ENCODE data around the gene PLK1.
"Not testable (repeated sequence)": the region's sequence is repeated elsewhere in the genome, so short reads cannot be mapped to it uniquely, and the experiment has no call there.

The PLK1 gene

DNA sequence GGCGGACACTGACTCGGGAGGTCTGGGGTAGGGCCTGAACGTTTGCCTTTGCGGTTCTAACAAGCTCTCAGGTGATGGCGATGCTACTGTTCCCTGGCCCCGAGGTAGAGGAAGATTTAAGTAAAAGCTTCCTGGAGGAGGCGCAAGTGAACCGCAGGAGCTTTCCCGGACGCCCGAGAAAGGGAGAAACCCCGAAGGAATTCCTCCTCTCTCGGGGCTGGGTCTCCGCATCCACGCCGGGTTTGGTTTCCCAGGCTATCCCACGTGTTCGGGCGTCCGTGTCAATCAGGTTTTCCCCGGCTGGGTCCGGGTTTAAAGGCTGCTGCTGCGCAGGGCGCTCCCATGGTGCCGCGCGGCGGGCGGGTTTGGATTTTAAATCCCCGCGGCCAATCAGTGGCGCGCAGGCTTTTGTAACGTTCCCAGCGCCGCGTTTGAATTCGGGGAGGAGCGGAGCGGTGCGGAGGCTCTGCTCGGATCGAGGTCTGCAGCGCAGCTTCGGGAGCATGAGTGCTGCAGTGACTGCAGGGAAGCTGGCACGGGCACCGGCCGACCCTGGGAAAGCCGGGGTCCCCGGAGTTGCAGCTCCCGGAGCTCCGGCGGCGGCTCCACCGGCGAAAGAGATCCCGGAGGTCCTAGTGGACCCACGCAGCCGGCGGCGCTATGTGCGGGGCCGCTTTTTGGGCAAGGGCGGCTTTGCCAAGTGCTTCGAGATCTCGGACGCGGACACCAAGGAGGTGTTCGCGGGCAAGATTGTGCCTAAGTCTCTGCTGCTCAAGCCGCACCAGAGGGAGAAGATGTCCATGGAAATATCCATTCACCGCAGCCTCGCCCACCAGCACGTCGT, at the start of gene PLK1:
PLK1 (plus strand) TSS at position 460 of the 844 bp plus-strand sequence; CDS start at position 504, 44 bp downstream.
- DNase-seq: peak; percentile 71

DNA sequence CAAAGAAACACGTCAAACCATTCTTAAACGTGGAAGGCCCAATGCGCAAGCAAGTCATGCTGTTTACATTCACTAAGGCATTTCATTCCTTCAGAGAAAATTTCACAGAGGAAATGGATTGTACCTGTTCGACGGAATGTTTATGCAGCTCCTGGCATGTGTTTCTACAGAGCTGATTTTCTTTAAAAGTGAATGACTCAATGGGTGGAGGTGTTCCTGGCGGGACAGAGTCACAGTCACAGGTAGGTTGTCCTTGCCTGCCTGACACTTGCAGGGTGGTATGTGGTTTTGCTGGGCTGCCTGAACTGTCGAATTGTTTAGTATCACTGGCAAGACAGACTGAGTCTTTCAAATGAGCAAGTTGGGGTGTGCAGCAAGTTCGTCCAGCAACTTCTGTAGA, 49.2 kb upstream of the PLK1 start:
- DNase-seq: no peak

DNA sequence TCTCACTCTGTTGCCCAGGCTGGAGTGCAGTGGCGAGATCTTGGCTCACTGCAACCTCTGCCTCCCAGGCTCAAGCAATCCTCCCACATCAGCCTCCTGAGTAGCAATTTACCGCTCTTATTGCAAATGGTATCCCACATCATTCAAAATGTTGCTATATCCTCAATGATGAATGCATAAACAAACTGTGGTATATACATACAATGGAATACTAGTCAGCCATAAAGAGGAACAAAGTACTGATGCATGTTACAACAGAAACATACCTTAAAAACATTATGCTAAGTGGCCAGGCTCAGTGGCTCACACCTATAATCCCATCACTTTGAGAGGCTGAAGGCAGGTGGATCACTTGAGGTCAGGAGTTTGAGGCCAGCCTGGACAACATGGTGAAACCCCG, 46.8 kb upstream of the PLK1 start:
- DNase-seq: not testable (repeated sequence)

DNA sequence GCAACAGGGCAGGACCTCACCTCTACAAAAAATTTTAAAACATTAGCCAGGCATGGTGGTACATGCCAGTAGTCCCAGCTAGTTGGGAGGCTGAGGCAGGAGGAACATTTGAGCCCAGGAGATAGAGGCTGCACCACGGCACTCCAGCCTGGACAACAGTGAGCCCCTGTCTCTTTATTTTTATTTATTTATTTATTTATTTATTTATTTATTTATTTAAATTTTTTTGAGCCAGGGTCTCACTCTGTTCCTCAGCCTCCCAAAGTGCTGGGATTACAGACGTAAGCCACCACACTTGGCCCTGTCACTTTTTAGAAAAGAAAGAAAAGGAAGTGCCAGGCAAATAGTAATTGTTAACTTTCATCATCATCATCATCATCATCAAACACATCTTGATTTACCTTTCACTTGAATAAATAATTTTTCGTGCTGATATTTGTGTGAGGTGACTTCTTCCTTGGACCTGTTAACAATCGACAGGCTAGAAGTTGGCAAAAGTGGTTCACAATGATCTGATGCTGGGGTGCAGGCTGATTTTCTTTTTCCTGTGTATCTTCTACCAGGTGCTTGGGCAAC, 44.1 kb upstream of the PLK1 start:
- DNase-seq: no peak

DNA sequence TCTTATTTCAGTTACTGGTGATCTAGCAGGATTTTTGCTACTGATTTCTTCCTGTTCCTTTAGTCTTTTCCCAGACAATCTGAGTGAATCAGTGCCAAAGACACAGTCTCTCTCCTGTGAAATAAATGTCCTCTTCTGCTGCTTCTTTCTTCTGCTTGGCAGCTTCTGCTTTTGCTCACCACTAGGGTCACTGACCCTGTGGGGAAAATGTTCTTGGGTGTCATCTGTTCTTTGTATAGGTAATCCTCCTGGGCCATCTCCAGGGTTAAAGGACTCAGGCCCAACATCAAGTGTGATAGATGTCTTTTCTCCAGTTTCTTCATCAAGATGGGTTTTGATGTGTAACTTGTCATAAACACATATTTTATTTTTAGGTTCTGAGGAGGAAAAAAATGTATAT, 42.7 kb upstream of the PLK1 start:
- DNase-seq: no peak

DNA sequence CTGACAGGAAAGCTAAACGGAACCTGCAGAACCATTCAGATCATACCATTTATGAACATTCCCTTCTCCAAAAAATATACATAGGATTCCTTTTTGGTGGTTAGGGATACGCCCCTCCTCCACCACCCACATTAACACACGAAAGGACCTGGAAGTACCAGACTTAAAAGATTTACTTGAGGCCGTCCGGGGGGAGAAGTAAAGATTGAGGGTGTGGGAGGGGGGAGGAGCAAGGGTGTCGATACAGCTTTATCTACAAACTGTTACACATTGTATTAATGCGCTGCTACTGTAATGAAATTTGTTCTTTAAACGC, 38.1 kb upstream of the PLK1 start:
- DNase-seq: no peak

DNA sequence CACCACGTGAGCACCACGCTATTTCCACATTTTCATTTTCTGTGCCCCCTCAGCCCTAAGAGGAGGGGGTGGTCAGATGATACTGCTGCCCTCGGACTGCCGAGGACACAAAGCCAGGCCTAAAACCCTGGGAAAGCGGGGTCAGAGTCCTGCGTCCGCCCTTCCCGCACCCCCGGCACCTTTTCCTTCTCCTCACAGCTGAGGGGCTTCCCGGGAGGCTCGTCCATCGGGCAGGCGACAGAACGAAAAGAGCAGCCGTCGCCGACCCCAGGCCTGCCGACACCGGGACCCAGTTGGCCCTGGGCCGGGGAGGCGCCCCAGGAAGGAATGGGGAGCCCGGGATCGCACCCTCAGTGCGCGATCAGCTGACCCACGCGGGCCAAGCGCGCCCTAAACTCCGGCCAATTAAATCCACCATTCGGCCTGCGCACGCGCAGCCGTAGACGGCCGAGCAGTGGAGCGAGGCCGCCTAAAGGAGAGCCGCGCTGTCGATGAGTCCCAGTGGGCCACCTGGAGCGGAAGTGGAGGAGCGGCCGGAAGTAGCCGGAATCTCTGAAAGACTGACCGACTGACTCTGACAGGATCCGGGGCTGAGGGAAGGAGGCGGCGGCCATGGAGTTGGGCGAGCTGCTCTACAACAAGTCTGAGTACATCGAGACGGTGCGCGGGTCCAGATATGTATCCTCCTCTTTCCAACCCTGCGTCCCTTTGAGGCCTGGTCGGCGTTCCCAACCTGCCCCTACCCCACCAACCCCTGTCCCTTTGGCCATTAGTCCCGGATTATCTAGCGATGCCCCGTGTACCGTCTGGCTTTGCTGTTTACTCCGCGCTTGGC, 37.5 kb upstream of the PLK1 start, which contains the start of the genes DCTN5 and PALB2:
DCTN5 (plus strand) TSS at position 536 of the 835 bp plus-strand sequence; CDS start at position 613, 77 bp downstream.
PALB2 (minus strand) TSS at position 380 of the 835 bp plus-strand sequence; CDS start at position 227, 153 bp downstream.
- peak; percentile 89 for DNase-seq

DNA sequence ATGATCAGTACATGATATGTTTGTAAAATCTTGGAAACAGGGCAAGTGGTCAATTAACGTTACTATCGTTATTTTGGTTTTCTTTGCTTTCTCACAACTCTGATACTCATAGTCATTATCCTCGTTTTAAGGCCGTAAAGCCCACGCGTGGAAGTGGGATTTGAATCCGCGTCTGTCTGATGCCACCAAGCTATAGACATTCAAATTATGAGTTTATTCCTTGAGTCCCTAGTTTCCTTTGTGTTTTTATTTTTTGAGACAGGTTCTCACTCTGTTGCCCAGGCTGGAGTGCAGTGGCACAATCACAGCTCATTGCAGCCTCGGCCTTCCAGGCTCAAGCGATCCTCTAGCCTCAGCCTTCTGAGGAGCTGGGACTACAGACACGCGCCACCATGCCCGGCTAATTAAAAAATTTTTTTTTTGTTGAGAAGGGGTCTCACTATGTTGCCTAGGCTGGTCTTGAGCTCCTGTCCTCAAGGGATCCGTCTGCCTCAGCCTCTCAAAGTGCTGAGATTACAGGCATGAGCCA, 36.4 kb upstream of the PLK1 start:
- DNase-seq: no peak

DNA sequence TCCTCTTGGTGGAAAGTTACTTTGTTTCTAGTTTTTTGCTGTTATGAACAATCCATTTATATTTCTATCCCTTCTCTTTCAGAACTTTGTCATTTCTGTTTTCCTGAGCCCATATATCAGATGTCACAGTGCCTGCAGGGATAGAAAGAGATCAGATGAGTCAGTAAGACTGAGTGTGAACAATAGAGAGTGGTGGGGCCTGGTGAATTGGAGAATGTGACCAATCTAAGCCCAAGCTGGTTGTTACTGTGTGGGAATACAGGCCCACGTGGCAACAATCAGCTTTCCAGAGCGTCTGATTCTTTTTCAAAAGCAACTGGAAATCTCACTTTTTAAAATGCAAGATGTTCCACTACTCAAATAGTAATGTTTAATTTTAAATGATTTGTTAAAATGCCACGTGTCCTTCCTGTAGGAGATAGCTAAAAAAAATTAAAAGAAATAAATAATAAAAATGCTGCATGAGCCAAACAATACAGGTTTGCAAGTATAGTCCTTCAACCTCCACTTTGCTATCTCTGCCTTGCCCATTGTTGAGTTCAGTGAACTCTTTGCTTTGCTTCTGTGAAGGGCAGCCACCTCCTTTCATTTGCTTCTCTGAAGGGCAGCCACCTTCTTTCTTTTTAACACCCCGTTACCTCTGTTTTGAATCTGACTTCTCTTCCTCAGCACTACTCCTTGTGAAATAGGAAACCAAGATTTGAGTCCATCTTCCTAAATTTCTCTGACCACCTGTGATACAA, 27.8 kb upstream of the PLK1 start:
- no peak for DNase-seq

DNA sequence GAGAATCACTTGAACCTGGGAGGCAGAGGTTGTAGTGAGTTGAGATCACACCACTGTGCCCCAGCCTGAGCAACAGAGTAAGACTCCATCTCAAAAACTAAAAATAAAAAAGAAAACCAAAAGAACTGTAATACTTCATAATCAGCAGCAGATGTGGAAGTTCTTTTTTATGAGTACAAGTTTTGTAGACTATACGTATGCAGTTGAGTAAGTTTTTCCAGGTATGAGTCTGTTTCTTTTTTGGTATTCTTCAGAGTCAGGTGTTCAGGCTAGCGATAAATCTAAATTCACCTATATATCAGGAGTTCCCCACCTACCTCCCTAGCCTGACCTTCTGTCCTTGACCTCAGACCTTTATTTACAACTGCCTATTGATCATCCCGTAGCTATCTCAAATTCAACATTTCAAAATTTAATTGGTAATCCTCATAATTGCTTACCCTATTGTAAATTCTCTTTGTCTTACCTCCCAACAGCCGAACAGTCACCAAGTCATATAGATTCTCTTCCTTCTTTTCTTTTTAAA, 26.7 kb upstream of the PLK1 start:
- no peak for DNase-seq

DNA sequence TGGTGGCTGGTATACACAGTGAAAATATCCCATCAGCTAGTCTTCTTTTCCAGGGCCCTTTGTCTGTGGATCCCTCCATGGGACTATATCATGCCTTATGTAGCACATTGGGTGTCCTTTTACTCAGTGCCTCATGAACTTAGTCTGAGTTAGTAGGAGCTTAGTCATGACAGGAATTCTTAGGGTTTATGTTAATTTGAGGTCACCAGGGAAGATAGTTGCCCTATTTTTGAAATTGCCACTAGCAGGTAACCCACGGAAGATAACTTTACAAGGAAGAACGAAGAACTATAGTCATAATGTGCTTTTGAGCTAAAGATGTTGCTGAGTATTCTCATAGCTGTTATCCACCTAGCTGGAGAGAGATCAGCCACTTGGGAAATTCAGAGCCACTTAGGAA, 14.8 kb upstream of the PLK1 start:
- DNase-seq: no peak

DNA sequence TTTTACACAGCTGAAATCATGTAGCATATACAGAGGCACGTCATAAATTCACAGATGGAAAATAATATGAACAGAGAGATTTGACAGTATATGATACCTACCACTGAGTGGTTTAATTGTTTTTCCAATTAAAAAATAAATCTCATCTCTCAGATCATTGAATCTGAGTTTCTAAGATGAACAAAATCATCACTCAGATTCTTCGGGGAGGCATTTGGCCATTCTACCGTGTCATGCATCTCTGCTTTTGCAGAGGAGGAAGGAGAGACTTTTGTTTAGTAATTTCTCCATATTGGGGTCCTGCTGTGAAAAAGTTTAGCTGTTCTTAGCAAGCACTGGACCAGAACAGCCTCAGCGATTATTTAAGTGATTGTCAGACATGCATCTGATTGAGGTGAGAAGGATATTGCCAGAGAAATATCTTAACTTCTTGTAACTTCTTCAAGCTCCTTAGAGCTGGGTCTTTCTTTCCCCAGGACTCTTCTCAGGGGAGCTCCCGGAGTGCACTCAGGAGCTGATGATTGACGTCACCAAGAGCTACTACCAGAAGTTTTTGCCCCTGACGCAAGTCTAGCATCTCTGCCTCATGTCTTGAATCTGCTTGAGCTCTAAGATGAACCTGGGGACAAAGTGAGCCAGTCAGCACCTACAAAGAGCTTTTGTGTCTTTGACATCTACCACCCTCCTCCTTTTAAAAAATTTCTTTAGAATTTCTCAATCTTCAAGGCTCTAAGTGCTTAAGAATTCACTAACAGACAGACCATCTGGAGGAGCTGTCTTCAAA, 11.9 kb upstream of the PLK1 start:
- no peak for DNase-seq

DNA sequence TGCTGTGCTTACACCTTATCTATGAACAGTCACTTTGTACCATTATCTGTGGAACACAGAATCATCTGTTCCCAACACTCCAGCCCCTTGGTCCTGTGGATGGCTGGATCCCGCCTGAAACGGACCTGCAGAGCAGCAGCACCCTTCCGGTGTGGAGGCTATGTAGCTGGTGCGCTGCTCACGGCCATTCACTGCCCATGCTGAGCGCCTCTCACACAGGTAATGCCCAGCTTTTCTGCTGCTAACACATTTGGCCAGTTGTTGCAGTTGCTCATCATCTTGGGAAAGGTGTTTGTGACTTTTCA, 11.4 kb upstream of the PLK1 start:
- no peak for DNase-seq

DNA sequence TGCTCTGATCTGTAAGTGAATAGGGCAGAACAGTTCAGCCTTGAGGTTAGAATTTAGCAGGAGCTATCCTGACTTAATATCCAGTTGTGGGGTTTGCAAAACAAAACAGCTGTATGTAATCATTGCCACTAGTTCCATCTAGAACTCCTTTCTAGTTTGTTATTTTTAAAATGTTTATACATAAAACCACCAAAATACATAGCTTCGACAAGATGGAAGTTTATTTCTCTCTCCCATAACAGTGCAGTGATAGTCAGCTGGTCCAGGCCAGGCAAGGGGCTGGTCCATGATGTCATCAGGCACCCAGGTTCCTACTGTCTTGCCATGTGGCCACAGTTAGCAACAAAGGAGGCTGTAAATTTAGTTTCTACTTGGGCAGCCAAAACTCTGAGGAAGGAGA, 10.5 kb upstream of the PLK1 start:
- no peak for DNase-seq

DNA sequence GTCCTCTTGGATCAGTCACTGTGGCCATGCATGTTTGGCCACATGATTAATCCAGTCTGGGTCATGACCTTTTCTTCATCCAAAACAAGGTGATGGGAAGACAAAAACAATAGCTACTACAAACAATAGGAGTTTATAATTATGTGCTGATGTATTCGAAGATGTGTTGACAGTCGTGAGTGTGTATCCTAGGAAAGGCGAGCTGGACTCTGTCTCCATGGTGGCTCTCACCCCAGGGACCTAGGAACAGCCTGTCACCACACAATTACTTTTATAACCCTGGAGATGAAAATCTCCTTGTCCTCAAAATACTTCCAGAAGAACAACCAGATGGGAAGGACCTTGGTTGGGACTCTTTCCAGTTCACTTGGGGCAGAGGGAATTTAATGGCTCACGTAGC, 9.8 kb upstream of the PLK1 start:
- DNase-seq: no peak

DNA sequence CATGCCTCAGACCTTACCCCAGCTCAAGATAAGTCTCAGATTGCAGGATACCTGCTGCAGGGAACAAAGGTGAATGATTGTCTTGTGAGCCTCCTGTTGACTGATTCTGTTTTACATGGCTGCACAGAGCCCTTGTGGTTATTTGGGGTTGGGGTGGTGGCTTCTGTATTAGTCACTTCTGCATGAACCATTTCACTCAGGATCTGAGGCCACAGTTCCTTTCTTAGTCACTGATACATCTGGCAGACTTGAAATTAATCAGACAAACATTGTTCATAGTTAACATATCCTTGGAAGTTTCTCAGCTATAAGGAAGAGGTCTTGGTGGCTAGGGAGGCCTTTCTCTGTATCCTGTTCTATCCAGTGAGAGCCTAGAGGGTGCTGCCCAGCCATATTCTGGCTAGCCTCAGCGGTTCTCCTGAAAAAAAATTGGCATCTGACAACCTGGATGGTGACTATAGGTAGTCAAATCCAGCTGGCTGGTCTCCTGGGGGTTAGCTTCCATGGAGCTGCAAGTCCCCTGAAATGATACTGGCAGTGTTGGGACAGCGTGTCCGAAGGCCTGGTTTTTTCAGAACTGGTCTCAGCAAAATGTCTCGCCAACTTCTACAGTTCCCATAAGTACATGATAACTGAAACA, 8.4 kb upstream of the PLK1 start:
- peak; percentile 91 for DNase-seq

DNA sequence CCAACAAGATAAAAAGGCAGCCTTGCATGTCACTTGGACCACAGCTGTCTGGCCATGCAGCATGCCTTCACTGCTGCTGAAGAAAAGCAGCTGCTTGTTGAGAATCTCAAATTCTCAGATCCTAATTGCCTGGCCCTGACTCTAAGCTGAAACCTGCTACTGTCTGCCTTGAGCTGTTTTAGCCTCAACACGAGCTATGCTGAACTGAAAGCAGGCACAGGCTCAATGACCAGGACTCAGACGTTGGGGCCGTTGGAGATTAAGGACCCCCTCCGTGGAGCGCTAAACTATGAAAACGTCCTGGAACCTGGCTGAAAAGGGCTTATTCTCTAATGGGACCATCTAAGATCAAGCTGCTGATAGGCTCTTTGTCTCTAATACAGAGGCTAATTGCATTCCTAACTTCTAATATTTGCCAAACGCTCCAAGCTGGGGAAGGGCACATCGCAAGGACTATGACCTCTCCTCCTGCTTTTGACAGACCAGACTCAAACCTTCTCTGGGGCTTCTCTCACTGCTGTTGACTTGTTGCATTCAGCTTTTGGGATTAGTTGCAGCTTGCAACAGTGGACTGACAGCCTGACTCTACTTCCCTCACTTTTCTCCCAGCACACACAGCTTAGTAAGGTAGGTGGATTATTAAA, 4.6 kb upstream of the PLK1 start:
- no peak for DNase-seq

DNA sequence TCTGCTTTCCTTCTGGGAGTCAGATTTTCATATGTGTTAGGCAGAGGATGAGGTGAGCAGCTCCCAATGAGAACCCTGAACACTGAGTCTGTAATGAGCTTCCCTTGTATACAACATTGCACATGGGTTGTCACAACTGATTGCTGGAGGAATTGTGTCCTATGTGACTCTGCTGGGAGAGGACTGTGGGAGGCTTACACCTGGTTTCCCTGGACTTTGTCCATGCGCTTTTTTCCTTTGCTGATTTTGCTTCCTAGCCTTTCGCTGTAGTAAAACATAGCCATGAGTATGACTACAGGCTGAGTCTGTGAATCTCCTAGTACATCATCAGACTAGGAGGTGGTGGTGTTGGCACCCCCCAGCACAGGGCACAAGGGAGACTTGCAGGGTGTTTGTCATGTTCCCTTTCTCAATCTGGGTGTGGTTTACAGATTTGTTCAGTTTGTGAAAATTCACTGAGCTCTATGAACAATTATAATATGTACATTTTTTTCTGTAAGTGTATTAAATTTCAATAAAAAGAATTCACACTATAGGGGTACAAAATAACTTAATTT, 1.7 kb upstream of the PLK1 start:
- no peak for DNase-seq

DNA sequence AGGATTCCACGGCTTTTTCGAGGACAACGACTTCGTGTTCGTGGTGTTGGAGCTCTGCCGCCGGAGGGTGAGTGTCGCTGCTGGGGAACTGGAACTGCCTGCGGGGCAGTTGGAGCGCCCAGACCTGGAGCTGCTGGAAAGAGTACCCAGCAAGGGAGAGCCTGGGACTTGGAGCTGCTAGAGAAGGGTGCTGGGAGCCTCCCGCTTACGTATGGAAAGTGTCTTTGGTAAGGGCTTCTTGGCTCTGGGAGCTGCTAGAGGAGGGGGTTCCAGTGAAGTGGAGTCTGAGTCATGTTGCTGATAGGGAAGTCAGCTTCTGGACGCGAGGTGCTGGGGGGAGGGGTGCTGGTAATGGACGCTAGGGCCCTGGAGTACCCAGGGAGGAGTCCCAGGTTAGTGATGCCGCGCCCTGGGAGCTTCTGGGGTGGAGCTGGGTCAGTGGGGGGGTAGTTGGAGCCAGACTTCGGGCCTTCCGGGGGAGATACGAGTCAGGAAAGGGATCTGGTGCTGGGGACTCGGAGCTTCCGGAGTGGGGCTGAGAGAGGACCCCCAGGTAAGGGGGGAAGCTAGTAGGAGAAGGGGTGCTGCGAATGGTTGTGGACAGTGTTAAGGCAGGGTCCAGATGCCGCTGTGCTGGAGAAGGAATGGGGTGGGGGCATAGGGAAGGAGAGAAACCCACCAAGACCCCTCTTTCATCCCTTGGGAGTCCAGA, 741 bp downstream of the PLK1 start:
- peak; percentile 35 for DNase-seq

DNA sequence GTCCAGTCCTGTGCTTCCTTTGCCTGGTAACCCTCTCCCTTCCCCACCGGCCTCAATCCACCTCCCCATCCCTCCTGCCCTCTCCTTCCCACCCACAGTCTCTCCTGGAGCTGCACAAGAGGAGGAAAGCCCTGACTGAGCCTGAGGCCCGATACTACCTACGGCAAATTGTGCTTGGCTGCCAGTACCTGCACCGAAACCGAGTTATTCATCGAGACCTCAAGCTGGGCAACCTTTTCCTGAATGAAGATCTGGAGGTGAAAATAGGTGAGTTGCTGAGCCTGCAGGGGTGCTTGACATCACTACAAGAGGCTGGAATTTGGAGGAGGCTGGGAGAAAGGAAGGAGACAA, 1.3 kb downstream of the PLK1 start:
- DNase-seq: no peak

Measured in kidney glomerular epithelial cell (primary cell).